K562 (cell line): ENCODE data around the gene LIG3.

Experiments
- ADNP ChIP-seq: fragments of 200-800 bp; sonication (Bioruptor generic); IDR thresholded peaks from 2 replicates; pipeline ENCODE4 v1.6.1; 2016; ENCODE audit warnings: missing genetic modification characterization, missing compliant biosample characterization
- CTBP1 ChIP-seq: fragments of 450-650 bp; IDR thresholded peaks from 2 replicates; pipeline ENCODE4 v1.6.1; 2016; ENCODE audit warnings: borderline replicate concordance
- EZH2 ChIP-seq: IDR thresholded peaks from 2 replicates; pipeline ENCODE4 v1.6.1; 2012; ENCODE audit warnings: low read depth, mild to moderate bottlenecking, inconsistent platforms, low read length, borderline replicate concordance
- KDM1A ChIP-seq, 2 experiments: fragments of 450-650 bp; IDR thresholded peaks; 2 replicates each; pipeline ENCODE4 v1.6.1; 2016; ENCODE audit warnings: mild to moderate bottlenecking in 2 of 2
- NR4A1 ChIP-seq, 2 experiments: fragments of 250-450 bp in 1 of 2; fragments of 450-650 bp in 1 of 2; sonication (Bioruptor Pico) in 1 of 2; IDR thresholded peaks; 2 replicates each; pipeline versions ENCODE4 v1.4.0 to v1.6.1; 2016 to 2020; ENCODE audit warnings: mild to moderate bottlenecking in 2 of 2, missing compliant biosample characterization in 1 of 2, missing genetic modification characterization in 1 of 2, moderate library complexity in 1 of 2
- POLR2A ChIP-seq: fragments of 450-650 bp; conservative IDR thresholded peaks from 2 replicates; pipeline ENCODE4 v1.6.1; 2016
- POLR2AphosphoS2 ChIP-seq: IDR thresholded peaks from 2 replicates; pipeline ENCODE4 v1.6.1; 2012; ENCODE audit warnings: low read length, improper control_type of control experiment
- TBP ChIP-seq: optimal IDR thresholded peaks from 2 replicates; pipeline ENCODE3; 2011; ENCODE audit warnings: low read depth, low read length, improper control_type of control experiment
- XRCC5 ChIP-seq: fragments of 200-400 bp; formaldehyde crosslinking; IDR thresholded peaks from 2 replicates; pipeline ENCODE4 v1.6.1; 2017; ENCODE audit warnings: low read depth, mild to moderate bottlenecking, low read length
- ZBTB7A ChIP-seq: IDR thresholded peaks from 2 replicates; pipeline ENCODE4 v1.6.1; 2011; ENCODE audit warnings: low read depth, mild to moderate bottlenecking, low read length, moderate library complexity, borderline replicate concordance; ENCODE audit not compliant: control insufficient read depth
- ZFP36 ChIP-seq: fragments of 150-350 bp; IDR thresholded peaks from 2 replicates; pipeline ENCODE4 v1.6.1; 2018; ENCODE audit warnings: low read length, low read depth; ENCODE audit not compliant: partially characterized antibody
- ZFX ChIP-seq: sonication (generic); formaldehyde crosslinking; IDR thresholded peaks from 2 replicates; pipeline ENCODE4 v1.8.0; 2022; ENCODE audit warnings: mild to moderate bottlenecking, missing genetic modification reagents, moderate library complexity
- TF ChIP-seq, protein P1 (sequence below), 3 experiments: IDR thresholded peaks in 2 of 3; conservative IDR thresholded peaks in 1 of 3; 2 replicates each; pipeline ENCODE4 v1.5.1; 2011 to 2012; ENCODE audit warnings: low read length in 3 of 3, mild to moderate bottlenecking in 3 of 3, control low read depth in 2 of 3, improper control_type of control experiment in 1 of 3, inconsistent platforms in 1 of 3, low read depth in 1 of 3, mixed read lengths in 1 of 3, moderate library complexity in 1 of 3; ENCODE audit not compliant: insufficient read depth in 2 of 3
- TF ChIP-seq, protein P2 (sequence below): fragments of 250-450 bp; sonication (Bioruptor Pico); IDR thresholded peaks from 2 replicates; pipeline ENCODE4 v1.5.0; 2020; ENCODE audit warnings: mild to moderate bottlenecking

DNA sequence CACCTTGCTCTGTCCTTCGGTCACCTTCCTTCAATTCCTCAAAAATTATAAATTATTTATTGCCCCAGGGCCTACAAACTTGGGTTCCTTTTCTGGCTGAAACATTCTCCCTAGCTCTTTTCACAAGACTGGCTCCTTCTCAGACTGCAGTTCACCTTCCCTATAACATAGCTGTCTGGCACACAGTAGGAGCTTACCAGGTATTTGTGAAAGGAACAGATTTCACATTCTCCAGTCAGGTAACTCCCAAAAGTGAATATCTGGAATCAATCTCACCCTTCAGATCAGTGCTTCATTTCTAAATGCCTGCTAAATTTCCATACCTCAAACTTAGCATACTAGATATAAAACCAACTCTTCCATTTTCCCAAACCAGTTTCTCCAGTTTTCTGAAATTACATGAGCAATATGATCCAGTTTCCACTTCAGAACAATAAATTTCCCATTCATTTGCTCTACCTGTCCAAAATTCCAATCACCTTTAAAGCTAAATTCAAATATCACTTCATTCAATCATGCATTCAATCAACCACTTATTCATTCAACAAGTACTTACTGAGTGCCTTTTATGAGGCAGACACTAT lies 77.1 kb downstream of the LIG3 start:
- TF ChIP-seq POLR2AphosphoS2 (no peak), ADNP (tag) (no peak), KDM1A (IDR thresholded peaks at IDR 0.05) (no peak), ZFX (CRISPR knock-in tag) (no peak), CTBP1 (no peak), TBP (no peak), EZH2 (no peak), ZBTB7A (no peak), ZFP36 (no peak), NR4A1 (CRISPR knock-in tag; IDR thresholded peaks at IDR 0.05) (no peak), NR4A1 (tag; IDR thresholded peaks at IDR 0.05) (no peak), POLR2A (no peak), XRCC5 (no peak)
- TF ChIP-seq, protein P1, sequence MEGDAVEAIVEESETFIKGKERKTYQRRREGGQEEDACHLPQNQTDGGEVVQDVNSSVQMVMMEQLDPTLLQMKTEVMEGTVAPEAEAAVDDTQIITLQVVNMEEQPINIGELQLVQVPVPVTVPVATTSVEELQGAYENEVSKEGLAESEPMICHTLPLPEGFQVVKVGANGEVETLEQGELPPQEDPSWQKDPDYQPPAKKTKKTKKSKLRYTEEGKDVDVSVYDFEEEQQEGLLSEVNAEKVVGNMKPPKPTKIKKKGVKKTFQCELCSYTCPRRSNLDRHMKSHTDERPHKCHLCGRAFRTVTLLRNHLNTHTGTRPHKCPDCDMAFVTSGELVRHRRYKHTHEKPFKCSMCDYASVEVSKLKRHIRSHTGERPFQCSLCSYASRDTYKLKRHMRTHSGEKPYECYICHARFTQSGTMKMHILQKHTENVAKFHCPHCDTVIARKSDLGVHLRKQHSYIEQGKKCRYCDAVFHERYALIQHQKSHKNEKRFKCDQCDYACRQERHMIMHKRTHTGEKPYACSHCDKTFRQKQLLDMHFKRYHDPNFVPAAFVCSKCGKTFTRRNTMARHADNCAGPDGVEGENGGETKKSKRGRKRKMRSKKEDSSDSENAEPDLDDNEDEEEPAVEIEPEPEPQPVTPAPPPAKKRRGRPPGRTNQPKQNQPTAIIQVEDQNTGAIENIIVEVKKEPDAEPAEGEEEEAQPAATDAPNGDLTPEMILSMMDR (IDR thresholded peaks at IDR 0.05 in 2 of 3, conservative IDR thresholded peaks at IDR 0.05 in 1 of 3; ENCODE audit: insufficient read depth in 2 of 3, low read depth in 1 of 3, low read length in 3 of 3): no peak
- TF ChIP-seq, protein P2, sequence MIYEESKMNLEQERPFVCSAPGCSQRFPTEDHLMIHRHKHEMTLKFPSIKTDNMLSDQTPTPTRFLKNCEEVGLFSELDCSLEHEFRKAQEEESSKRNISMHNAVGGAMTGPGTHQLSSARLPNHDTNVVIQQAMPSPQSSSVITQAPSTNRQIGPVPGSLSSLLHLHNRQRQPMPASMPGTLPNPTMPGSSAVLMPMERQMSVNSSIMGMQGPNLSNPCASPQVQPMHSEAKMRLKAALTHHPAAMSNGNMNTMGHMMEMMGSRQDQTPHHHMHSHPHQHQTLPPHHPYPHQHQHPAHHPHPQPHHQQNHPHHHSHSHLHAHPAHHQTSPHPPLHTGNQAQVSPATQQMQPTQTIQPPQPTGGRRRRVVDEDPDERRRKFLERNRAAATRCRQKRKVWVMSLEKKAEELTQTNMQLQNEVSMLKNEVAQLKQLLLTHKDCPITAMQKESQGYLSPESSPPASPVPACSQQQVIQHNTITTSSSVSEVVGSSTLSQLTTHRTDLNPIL: no peak
